HG03378 (cell line): Measurements from ENCODE around the gene C10orf120.

Experiments
- ATAC-seq: cut with Tn5 transposase; IDR thresholded peaks from one replicate; pipeline ENCODE4 v1.9.1; 2021; ENCODE audit warnings: mild to moderate bottlenecking, moderate library complexity; ENCODE audit not compliant: unreplicated experiment

Gene C10orf120

DNA sequence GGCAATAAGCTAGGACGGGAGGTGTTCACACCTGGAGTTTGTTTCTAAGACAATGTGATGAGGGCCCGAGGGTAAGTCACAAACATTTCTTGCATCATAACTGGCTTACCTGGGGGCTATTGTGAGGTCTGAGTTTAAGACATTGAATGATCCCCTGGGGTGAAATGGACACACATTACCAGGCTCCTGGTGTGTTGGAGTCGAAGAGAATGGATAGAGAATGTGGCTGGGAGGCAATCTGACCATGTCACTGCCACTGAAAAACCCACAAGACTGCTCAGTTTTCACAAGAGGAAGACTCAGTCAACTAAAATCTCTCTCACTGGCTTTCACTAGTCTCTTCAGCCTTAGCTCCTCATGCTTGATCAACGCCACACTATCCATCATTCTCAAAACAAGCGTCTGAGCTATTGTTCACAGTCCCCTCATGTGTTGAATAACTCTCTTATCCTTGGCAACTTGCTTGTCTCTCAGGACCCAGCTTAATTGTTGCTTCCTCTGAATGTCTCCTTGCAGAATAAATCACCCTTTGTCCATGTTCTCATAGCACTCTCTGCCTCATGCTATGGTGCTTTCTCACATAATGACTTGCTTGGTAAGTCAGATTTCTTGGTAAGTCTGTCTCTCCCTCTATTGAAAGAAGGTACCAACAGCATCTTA lies at the start of gene C10orf120:
C10orf120 (minus strand) TSS at position 51 of the 660 bp plus-strand sequence. CDS start 56 bp downstream, outside the sequence.
- ATAC-seq, result no peak

DNA sequence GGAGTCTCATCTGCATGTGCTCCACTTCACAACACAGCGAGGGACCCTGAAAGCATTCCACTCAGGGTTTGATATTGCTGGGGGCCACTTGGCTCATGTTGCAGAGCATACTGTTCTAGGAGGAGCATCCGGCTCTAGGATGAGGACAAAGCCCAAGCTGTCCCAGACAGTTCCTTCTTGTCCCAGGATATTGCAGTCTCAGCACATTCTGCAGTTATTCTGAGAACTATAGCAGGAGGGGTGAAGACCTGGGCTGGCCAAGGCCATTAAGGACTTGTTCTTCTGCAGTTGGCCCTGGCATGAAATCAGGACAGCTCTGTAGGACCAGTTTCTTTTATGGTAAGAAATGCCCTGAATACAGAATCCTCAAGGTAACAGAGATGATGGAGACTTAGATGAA lies 48.9 kb upstream of the C10orf120 start:
- no peak for ATAC-seq

DNA sequence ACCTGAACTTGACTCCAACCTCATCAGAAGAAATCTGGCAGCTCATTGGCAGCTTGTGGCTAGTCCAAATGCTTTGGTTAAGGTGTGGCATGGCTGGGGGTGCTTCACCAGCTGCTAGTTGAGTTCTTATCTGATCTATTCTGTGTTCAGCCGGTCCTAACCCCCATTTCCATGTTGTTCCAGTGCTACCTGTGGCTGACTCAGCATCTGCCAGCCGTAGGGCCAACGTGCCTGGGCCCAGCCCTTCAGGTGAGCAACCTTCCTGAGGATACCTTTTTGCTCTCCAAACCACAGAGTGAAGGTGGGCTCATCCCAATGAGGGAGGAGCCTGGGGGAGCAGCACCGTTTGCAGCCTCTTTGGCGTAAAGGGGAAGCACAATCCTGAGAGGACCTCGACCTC lies 46.8 kb upstream of the C10orf120 start:
- ATAC-seq, result no peak

DNA sequence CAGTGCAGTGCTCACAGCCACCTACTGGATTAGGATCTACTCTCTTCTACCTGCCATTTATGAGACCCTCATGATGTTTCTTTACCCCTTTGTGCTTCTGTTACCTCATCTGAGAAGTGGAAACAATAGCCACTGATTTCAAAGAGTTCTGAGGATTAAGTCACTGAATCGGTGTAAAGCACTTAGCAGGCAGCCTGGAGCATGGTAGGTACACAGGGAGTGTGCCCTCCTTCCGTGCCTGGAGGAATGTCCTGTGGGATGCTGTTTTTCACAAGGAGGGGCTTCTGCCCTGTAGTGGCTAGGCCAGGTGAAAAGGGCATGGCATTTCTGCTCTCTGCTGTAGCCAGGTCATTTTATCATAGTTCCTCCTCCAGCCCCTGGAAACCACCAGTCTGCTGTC lies 44.6 kb upstream of the C10orf120 start:
- ATAC-seq, result no peak

DNA sequence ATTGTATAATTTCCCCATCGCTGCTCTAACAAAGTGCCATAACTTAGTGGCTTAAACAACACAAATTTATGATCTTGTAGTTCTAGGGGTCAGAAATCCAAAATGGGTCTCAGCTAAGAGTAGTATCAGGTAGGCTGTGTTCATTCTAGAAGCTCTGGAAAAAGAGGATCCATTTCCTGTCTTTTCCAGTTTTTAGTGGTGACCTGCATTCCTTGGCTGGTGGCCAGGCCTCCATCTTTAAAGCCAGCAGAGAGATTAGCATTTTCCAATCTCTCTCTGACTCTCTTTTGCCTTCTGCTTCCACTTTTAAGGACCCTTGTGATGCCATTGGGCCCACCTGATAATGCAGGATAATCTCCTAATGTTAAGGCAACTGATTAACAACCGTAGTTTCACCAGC lies 41.0 kb upstream of the C10orf120 start:
- no peak for ATAC-seq

DNA sequence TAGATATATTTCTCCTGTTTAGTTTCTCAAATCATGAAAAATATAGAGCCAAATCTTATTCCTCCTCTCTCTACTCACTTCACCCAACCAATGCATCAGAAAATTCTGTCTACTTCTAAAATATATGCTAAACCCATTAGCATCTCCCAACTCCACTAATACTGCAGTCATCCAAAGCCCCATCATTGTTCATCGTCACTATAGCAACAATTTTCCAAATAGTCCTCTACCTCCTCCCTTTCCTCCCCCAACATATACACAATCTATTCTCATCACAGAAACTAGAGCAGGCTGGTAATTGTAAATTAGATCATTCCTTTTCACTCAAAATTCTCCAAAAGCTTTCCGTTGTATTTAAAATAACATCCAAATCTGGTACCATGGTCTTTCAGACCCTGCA lies 38.4 kb upstream of the C10orf120 start:
- ATAC-seq, result no peak

DNA sequence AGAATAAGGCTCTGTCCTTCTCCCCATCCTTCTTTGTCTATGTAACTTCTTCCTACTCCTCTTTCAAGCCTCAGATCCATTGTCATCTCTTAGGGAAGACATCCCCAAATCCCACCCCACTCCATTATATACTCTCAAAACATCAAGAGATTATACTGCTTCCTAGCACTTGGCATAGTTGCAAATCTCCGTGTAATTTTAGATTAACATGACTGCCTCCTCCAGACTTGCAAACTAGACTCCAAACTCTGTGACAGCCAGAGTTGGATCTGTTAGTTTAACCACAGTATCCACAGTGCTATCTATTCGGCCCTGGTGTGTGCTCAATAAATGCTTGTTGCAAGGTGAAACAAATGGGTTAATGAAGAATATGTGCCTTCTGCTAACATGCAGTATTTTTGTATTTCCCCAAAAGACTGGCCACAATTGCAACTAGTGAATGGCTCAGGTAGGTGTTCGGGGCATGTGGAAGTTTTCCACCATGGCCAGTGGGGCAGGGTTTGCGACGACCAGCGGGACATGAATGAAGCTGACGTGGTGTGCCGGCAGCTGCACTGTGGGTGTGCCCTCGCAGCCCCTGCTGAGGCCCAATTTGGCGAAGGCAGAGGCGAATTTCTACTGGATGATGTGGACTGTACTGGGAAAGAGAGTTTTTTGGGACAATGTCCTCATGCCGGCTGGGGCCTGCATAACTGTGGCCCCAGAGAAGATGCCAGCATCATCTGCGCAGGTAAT lies 34.5 kb upstream of the C10orf120 start:
- ATAC-seq, result no peak

DNA sequence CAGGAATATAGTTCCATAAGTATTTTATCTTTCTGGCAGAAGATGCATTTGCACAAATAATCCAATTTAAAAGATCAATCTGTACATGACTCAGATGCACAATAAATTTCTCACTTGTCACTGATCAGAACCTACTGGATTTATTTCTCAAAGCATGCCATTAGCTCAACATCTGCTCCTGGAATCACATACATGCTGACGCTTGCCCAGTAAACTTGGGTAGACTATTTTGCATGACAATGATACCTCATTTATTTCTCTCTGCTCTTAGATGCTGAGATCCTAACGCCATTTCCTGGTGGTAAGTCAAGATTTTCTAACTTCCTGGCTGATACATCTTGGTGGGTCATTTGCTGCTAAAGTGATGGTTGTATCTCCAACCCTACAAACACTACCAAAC lies 33.8 kb upstream of the C10orf120 start:
- no peak for ATAC-seq

DNA sequence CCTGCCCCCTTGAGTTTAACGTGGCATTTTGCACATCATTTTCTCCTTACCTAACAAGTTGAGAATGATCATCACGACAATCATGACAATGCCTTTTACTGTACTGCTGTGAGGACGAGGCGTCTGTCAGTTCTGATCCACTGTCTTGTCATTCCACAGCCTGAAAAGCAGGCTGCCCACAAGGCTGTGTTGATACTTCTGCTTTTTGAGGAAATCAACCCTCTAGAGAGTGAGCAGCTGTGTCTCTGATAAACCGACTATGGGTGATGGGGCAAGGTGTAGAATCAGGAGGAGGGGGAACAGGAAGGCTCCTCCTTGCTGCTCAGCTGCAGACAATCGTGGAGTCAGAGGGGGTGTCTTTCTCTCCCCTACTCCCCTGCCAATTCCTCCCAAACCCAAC lies 30.6 kb upstream of the C10orf120 start:
- no peak for ATAC-seq

DNA sequence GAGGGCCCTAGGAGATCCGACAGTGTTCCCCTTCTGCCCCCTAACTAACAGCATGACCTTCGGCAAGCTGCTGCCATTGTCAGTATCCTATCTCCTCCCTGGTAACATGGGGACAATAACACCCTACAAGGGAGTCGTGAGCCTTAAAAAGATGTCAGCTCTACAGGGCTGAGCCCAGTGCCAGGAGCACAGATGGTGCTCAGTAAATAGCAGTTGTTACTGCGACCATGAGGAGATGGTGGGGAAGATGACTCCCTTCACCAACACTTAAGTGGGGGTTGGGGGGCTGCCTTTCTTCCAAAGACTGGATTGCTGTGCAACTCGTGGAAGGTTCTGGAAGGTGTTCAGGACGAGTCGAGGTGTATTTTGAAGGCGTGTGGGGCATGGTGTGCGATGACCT lies 29.5 kb upstream of the C10orf120 start:
- ATAC-seq, result no peak

DNA sequence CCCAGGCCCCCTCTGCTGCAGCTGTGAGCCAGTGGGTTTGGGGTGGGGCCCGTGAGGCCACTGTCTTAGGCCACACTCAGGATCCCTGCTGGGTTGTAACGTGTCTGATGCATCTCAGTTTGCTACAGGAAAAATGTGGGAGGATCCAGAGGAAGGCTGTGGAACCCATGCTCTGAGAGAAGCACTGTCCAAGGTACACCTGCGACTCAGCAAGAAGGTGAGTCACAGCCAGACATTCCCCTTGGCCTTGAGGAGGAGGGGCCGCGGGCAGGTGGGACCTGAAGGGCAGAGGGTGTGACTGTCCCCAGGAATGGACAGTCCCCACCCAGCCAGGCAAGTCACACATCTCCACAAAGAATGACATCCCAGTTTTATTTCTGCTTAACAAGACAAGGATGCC lies 27.8 kb upstream of the C10orf120 start:
- ATAC-seq, result no peak

DNA sequence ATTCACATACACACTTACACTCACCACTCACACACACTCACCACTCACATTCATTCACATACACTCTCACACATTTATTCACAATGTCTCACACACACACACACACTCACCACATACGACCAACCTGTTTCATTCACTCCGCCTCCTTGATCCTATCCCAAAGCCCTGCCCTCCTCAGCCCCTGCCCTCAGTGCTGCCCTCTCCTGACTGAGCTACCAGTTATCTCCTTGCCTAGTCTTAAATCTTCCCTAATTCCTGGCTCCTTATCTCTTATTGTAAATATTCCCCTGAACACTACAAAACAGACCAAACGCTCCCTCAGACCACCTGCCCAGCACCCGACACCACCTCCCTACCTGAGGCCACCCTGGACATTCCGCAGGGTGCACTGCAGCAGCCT lies 26.1 kb upstream of the C10orf120 start:
- no peak for ATAC-seq

DNA sequence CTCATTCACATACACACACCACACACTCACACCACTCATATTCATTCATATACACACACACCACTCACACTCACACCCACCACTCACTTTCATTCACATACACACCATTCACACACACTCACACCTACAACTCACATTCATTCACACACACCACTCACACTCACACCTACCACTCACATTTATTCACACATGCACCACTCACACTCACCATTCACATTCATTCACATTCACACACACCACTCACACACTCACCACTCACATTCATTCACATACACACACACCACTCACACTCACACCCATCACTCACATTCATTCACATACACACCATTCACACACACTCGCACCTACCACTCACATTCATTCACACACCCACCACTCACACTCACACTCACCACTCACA lies 25.4 kb upstream of the C10orf120 start:
- no peak for ATAC-seq

DNA sequence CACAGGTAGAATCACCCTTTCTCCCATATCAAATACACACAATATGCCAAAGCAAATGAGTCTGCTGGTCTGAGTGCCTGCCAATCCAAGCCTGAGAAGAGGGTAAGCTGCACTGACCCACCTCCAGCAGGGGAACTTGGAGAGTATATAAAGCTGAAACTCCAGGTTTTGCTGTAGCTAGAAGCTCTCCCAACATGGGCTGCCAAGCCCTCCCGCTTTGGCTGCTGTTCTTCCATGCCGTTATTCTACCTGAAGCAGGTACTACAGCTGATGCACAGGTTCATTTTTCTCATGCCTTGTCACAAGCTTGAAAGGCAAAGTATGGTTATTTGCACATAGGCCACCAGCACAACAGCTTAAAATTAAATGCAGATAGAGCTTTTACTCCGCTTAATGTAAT lies 21.5 kb upstream of the C10orf120 start:
- ATAC-seq, result no peak

DNA sequence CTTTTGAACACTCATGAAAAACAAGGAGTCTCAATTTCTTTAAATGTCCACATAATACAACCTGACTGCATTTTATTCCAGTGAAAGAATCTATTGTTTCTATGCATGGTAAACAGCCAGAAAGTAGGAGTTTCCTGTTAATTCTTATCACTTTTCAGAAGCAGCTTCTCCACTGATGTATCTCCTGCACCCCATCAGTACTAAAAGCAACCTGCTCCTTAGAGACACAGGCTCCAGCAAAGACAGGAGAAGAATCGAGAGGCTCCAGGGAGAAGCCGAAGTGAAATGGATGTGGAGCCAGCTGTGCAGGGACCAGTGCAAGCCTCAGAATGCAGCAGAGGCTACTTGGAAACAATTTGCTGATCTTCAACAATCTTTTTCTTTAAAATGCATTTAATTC lies 16.4 kb upstream of the C10orf120 start:
- ATAC-seq, result no peak

DNA sequence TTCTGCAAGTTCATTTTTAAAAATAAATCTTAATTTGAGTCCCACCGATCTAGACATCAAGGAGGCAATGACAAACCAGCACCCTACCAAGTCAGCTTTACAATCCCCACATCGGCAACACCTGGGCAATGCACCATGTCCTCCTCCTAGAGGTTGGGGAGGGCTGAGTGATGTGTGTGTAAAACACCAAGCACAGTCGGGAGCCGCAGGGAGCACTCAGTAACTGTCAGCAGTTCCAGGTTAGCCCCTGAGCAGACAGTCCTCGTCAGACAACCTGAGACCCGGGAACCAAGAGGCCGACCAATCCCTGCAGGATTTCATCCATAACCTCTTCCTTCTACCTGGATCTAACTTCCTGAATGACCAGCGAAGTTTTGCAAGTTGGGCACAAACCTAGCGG lies 15.9 kb upstream of the C10orf120 start:
- no peak for ATAC-seq

DNA sequence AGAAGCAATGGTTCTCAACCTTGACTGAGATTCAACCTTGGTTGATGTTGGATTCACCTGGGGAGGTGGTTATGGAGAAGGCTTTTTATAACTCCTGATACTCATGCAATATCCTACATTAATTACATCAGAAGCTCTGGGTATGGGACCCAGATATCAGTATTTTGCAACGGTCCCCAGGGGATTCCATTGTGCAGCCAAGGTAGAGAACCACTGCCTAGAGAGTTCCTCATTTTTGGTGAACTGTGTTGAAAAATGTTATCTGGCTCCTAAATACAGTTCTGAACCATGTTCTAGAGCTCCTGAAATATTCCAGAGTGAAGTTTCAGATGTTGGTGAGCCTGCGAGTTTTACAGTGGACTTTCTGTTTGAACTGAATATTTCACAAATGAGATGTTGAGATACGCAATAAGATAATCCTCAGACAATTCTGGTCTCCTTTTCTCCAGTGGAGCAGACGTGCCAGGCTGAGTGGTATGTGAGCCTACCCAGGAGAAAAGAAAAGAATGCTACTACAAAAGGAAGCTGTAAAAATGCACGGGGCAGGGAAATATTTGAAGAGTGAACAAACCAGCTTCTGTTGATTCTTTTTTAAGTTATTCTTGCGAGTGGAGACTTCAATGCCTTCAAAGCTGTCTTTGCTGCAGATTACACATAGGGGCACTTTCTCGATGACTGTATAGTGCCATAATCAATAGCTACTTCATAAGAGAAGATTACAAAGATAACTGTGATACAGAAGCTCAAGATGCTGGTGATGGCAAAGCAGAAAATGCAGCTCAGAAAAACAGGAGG lies 13.6 kb upstream of the C10orf120 start:
- no peak for ATAC-seq

DNA sequence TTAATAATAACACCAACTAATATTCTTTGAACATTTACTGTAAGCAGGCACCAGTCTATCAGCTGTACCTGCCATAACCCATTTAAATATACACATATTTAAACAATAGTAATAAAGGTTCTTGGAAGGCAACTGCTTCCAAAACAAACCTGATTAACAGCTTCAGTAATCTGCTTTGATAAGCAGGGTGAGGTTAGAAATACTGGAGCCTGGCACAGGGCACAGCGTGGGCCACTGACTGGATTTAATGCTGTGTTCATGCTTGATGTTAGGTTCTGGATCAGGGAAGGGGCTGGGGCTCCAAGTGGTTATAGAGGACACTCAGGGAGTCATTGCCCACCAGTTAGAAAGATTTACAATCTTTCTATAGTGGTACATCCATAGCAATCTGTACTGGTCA lies 10.9 kb upstream of the C10orf120 start:
- no peak for ATAC-seq

DNA sequence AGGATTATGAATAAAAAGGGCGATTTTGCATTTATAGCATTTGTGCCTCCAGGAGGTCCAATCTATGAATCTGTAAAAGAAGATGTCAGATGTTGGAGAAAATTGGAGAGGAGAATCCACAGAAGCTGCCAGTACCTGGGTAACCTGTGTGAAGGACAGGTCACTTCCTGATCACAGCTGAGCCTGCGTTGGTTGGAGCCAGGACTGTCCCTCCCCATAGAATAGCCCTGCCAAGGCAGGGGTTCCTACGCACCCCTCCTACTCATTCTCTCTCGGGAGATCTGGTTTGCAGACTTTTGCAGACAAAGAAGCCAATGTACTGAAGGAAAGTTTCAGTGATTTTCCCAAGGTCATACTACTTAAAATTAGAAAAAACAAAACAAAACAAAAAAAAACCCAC lies 10.3 kb upstream of the C10orf120 start:
- ATAC-seq, result no peak

DNA sequence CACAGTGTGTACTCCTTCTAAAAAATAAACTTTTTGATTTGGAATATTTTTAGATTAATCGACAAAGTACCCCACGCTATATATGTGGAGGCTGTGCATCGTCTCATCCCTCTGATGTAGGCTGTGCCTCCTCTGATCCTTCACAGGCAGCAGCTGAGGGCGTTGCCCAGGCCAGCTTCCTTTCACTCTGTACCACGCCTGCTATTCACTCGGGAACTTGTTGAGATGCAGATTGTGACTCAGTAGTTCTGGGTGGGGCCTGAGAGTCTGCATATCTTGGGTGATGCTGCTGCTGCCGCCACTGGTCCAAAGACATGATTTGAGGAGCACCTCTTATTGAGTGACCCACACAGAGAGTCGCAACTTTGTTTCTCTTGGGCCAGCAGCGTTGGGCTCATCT lies 7.9 kb upstream of the C10orf120 start:
- no peak for ATAC-seq

DNA sequence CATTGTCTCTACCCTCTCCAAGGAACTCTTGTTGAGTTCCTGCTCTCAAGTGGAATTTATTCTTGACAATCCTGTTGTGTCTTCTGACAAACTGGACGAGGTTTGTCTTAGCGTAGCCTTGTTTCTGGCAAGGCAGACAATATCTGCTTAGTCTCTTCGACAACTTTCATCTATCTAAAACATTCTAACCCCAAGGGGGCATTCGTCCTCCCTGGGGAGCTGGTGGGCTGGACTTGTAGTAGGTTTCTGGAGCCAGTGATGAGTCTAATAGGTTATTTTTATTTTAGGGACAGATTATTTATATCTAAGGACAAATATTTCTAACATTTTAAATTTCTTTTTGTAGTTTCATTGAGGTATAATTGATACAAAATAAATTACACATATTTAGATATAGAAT lies 7.3 kb upstream of the C10orf120 start:
- no peak for ATAC-seq

DNA sequence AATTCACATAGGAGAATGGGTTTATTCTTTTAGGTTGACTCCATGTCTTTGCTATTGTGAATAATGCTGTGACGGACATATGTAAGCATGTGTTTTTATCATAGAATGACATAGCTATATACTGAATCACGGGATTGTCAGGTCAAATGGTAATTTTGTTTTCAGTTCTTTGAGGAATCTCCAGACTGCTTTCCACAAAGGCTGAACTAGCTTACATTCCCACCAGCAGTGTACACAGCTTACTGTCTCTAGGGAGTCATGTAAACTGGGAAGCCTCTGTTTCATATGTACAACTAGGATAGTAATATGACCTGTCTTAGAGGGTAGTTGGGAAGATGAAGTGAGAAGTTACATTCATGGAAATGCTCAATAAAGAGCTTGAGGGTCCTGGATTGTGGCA lies 6.8 kb upstream of the C10orf120 start:
- ATAC-seq, result no peak
